Measurements from ENCODE around the gene GJC1. TPM values are rescaled to one million over a fixed set of nuclear protein-coding genes. Genes with fewer than 3 reads are reported as not detected.

GJC1 gene
- total and polyA plus RNA-seq, 2 of the 8 experiments (the other 6 are each of a cell fraction or from before 2014, with no cell fraction given), result 29.1 to 154 TPM

- no peak for TF ChIP-seq JUND (IDR thresholded peaks at IDR 0.05; ENCODE audit: low read length)
- TF ChIP-seq HDAC2 (IDR thresholded peaks at IDR 0.05; ENCODE audit: borderline replicate concordance in 1 of 2, low read depth in 2 of 2, low read length in 2 of 2), result no peak
- no peak for TF ChIP-seq NRF1 (IDR thresholded peaks at IDR 0.05; ENCODE audit: low read depth, low read length)
- TF ChIP-seq CTBP2 (IDR thresholded peaks at IDR 0.05; ENCODE audit: borderline replicate concordance, insufficient read depth, insufficient read length, low read length), result no peak
- no peak for TF ChIP-seq ZNF274 (IDR thresholded peaks at IDR 0.05; ENCODE audit: borderline replicate concordance, extremely low read depth, low read length)
- TF ChIP-seq CBX8 (IDR thresholded peaks at IDR 0.05; ENCODE audit: borderline replicate concordance, low read depth, low read length), result no peak
- TF ChIP-seq MAFK (IDR thresholded peaks at IDR 0.05; ENCODE audit: low read depth, low read length), result no peak
- no peak for TF ChIP-seq HDAC6 (IDR thresholded peaks at IDR 0.05; ENCODE audit: low read depth, low read length)
- no peak for TF ChIP-seq SP4 (IDR thresholded peaks at IDR 0.05; ENCODE audit: low read length)
Measured at GRCh38 chr17:44807093-44807816, 22.8 kb downstream of the GJC1 start (continued).

All from H1 (cell line).